Body of pancreas (tissue), 4 donors: ENCODE data around the gene ARSB. TPM values are rescaled to one million over a fixed set of nuclear protein-coding genes. Genes with fewer than 3 reads are reported as not detected.
A peak's percentile ranks its signal among the peaks of the same experiment; 100 is the strongest.

Experiments used
- ATAC-seq: fragments of 150-250 bp; one replicate; pipeline ENCODE4 v1.9.1; 2016
- DNase-seq, 4 donors: peaks; one replicate each; pipeline ENCODE4 v3.0.0-alpha.2; 2019
- H3K27ac ChIP-seq, 4 donors: fragments of 200-600 bp; sonication (generic); 1 replicate in 3 of 4; 2 replicates in 1 of 4; pipeline versions ENCODE4 v1.5.1 to v1.6.1; 2016 to 2019; ENCODE audit warnings: mild to moderate bottlenecking in 1 of 4, mixed read lengths in 1 of 4, moderate library complexity in 1 of 4
- H3K27me3 ChIP-seq, 2 donors: fragments of 200-600 bp; sonication (generic); one replicate each; pipeline ENCODE4 v1.6.0; 2016; ENCODE audit warnings: mild to moderate bottlenecking in 1 of 2
- H3K36me3 ChIP-seq, 2 donors: fragments of 200-600 bp; sonication (generic); replicated peaks in 1 of 2; 2 replicates each; pipeline ENCODE4 v1.5.1; 2016; ENCODE audit warnings: low read depth in 2 of 2; ENCODE audit not compliant: insufficient read depth in 1 of 2
- H3K4me1 ChIP-seq: fragments of 200-600 bp; sonication (generic); one replicate; pipeline ENCODE4 v1.6.0; 2016
- H3K4me3 ChIP-seq, 2 donors: fragments of 200-600 bp; sonication (generic); 1 replicate in 1 of 2; 2 replicates in 1 of 2; pipeline ENCODE4 v1.5.1; 2016 to 2019
- H3K9me3 ChIP-seq, 3 donors: fragments of 200-600 bp; sonication (generic); 1 replicate in 2 of 3; 2 replicates in 1 of 3; pipeline ENCODE4 v1.5.1; 2016
- POLR2A ChIP-seq, 3 donors: fragments of 450-650 bp; IDR thresholded peaks; one replicate each; pipeline ENCODE4 v1.6.1; 2016; ENCODE audit warnings: antibody characterized with exemption in 3 of 3, mild to moderate bottlenecking in 2 of 3
- WGBS, 2 donors: methylation state at CpG; one replicate each; pipeline ENCODE4 v1.1.5; 2017; 5-methylcytosine and 5-hydroxymethylcytosine counted together
- intact Hi-C: fragments of 100-400 bp; cut with DNase I; formaldehyde crosslinking; loops from one replicate; pipeline ENCODE4 v1.15.1; 2023
- total RNA-seq, 2 donors: library from RNA; depleted of rRNA; stranded (reverse); fragments of >200 nt; gene quantifications; one replicate each; pipeline ENCODE4 v1.1.0, GENCODE V29; 2016
- TF ChIP-seq, protein P1 (sequence below), 7 experiments: fragments of 450-650 bp in 4 of 7; fragments of 200-600 bp in 3 of 7; sonication (generic) in 3 of 7; IDR thresholded peaks; one replicate each; pipeline ENCODE4 v1.5.1; 2016 to 2019; ENCODE audit warnings: antibody characterized with exemption in 7 of 7

The ARSB gene
- total RNA-seq, 2 donors from 2014 or later, result 9.9 to 12.2 TPM

DNA sequence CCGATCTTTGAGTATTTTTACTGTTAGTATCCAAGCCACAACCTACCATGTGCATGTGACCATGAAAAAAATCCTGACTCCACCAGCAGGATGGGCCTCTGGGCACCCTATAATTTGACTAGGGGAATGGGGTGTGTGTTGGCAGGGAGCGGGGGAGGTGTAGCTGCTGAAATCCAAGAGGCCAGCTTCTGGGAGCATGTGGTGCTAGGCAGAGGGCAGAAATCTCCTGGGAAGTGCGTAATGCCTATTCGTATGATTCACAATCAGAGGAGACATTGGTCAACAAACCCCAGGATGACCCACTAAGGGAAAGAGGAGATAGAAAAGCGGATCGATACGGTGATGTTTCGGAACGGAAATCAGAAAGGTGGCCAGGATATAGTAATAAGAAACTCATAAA, 149.9 kb downstream of the ARSB start:
- DNase-seq (no peak), ATAC-seq (no peak)
- TF ChIP-seq, protein P1, sequence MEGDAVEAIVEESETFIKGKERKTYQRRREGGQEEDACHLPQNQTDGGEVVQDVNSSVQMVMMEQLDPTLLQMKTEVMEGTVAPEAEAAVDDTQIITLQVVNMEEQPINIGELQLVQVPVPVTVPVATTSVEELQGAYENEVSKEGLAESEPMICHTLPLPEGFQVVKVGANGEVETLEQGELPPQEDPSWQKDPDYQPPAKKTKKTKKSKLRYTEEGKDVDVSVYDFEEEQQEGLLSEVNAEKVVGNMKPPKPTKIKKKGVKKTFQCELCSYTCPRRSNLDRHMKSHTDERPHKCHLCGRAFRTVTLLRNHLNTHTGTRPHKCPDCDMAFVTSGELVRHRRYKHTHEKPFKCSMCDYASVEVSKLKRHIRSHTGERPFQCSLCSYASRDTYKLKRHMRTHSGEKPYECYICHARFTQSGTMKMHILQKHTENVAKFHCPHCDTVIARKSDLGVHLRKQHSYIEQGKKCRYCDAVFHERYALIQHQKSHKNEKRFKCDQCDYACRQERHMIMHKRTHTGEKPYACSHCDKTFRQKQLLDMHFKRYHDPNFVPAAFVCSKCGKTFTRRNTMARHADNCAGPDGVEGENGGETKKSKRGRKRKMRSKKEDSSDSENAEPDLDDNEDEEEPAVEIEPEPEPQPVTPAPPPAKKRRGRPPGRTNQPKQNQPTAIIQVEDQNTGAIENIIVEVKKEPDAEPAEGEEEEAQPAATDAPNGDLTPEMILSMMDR (IDR thresholded peaks at IDR 0.05), result no peak
- TF ChIP-seq POLR2A (IDR thresholded peaks at IDR 0.05), result no peak
- intact Hi-C loops, result no loop called here
- Histone ChIP-seq H3K27me3 (no peaks in the 10 kb centered on the region), H3K36me3 (no peaks in the 10 kb centered on the region), H3K27ac (no peak overlapping the region), H3K9me3 (no peaks in the 10 kb centered on the region), H3K4me1 (no peaks in the 10 kb centered on the region), H3K4me3 (no peak overlapping the region)
- WGBS, 2 donors, result 93 to 96% methylated on average over 9 of the region's 9 CpGs

DNA sequence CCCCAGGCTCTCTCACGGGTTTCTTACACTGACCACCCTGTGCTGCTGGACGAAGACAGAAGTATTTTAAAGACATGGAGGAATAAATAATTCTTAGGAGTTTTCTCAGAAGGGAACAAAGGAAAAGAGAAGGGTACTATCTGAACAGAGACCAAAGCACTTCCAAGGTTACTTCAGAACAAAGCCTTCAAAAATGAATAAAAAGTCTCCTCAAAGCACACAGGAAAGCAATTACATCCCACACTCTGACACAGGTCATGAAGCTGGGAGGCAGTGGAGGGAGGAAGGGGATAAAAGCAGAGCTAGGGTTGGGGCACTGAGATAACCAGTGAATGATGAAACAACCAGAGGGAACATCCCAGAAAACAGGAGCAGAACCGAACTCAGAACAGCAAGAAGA, 151.8 kb downstream of the ARSB start:
- TF ChIP-seq, protein P1 (IDR thresholded peaks at IDR 0.05), result no peak
- no peak for TF ChIP-seq POLR2A (IDR thresholded peaks at IDR 0.05)
- Histone ChIP-seq H3K27ac (no peak overlapping the region), H3K27me3 (no peaks in the 10 kb centered on the region), H3K4me3 (no peak overlapping the region), H3K4me1 (no peaks in the 10 kb centered on the region), H3K9me3 (no peaks in the 10 kb centered on the region), H3K36me3 (no peaks in the 10 kb centered on the region)
- intact Hi-C loops, result no loop called here
- 84 to 85% methylated on average over 3 of the region's 3 CpGs for WGBS, 2 donors
- DNase-seq, result no peak
- no peak for ATAC-seq

DNA sequence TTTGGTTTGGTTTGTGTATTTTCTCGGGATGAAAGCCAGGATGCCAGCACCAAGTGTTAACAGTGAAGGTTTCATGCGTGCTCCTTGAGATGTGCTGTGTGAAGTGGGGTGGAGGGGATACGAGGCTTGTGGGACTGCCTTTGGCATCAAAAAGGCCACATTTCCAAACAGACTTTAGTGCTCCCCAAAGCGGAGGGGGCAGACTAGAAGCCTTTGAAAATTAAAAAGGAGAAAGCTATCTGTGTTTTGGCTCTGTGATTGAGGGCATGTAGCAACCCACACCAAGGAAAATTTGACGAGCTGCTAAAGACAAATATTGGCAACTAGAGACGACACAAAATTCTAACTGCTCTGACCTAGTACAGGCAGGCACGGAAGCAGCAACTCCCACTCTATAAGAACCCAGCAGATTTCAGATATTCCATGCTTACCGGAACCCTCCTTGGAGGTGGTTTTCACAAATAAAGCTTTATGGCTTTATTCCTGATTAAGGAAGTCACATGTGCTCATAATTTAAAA, 154.5 kb downstream of the ARSB start:
- Histone ChIP-seq H3K27me3 (no peaks in the 10 kb centered on the region), H3K9me3 (no peaks in the 10 kb centered on the region), H3K4me1 (no peaks in the 10 kb centered on the region), H3K27ac (no peak overlapping the region), H3K36me3 (no peaks in the 10 kb centered on the region), H3K4me3 (no peak overlapping the region)
- TF ChIP-seq POLR2A (IDR thresholded peaks at IDR 0.05), result no peak
- TF ChIP-seq, protein P1 (IDR thresholded peaks at IDR 0.05), result no peak
- DNase-seq (no peak), ATAC-seq (no peak)
- WGBS, 2 donors, result 77 to 86% methylated on average over 8 of the region's 8 CpGs
- intact Hi-C loops, result no loop called here

DNA sequence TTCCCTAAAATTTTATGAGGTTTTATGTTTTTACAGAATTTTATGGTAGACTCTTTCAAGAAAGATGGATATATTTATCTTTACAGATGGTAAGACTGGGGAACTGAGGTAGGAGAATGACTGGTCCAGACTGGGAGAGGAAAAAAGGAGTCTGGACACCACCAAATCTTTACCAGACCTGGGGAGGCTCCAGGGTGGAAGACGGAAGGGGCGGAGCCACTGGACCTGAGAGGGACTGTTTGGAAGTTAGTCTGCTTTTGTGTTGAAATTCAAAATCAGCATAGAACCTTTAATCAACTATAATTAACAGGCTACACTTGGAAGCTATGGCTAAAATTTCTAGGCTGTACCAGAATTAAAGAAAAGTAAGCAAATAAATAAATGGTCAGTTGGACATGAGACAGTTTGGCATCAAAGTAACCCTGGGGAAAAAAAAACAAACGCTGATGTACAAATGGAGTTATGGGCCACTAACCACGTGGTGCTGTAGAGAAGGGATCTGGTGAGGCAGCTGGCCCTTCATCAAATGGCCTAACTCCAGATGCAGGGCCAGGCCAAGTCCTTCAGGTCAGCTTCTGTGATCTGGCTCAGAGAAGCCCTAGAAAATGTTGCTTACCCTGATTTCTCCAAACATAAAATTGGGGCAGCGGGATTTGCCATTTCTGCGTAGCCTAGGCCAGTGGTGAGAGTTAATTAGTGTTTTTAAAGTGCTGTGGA, 155.1 kb downstream of the ARSB start:
- no peaks in the 10 kb centered on the region for H3K36me3 ChIP-seq
- TF ChIP-seq POLR2A (IDR thresholded peaks at IDR 0.05), result no peak
- TF ChIP-seq, protein P1 (IDR thresholded peaks at IDR 0.05), result no peak
- no peaks in the 10 kb centered on the region for H3K27me3 ChIP-seq
- no peak overlapping the region for H3K4me3 ChIP-seq
- peak in 3 of 4 donors; percentile 27 to 43 (median 42) for DNase-seq
- no peak overlapping the region for H3K27ac ChIP-seq
- intact Hi-C loops, result no loop called here
- peak; percentile 24 for ATAC-seq
- 59 to 63% methylated on average over 6 of the region's 6 CpGs for WGBS, 2 donors
- H3K4me1 ChIP-seq, result no peaks in the 10 kb centered on the region
- H3K9me3 ChIP-seq, result no peaks in the 10 kb centered on the region

DNA sequence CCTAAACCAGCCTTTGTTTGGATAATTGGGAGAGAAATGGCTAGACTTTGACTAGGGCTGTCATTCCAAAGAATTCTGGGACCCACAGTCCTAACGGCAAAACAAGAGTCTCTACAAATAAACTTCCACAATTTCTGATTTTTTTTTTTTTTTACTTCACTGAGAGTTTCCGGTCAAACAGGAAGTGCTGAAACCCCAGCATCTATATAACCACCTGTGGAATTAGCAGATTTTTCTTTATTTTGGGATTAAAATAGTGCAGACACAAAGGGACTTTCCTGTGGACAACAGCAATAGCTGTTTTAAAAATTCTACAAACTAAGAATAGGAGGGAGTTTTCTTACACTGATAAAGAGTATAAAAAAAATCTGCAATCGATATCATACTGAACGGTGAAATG, 157.4 kb downstream of the ARSB start:
- no peaks in the 10 kb centered on the region for H3K4me1 ChIP-seq
- no peak overlapping the region for H3K4me3 ChIP-seq
- ATAC-seq (no peak), DNase-seq (no peak)
- H3K36me3 ChIP-seq, result no peaks in the 10 kb centered on the region
- H3K27ac ChIP-seq, result no peak overlapping the region
- H3K27me3 ChIP-seq, result no peaks in the 10 kb centered on the region
- WGBS, 2 donors, result 78 to 86% methylated on average over 4 of the region's 4 CpGs
- H3K9me3 ChIP-seq, result no peaks in the 10 kb centered on the region
- TF ChIP-seq, protein P1 (IDR thresholded peaks at IDR 0.05), result no peak
- no peak for TF ChIP-seq POLR2A (IDR thresholded peaks at IDR 0.05)
- intact Hi-C loops, result no loop called here
